GM21423 (cell line): ENCODE measurements around the gene MPND.
"Not testable (repeated sequence)": the region's sequence is repeated elsewhere in the genome, so short reads cannot be mapped to it uniquely, and the experiment has no call there.

Experiments
- ATAC-seq: cut with Tn5 transposase; IDR thresholded peaks from one replicate; pipeline ENCODE4 v1.9.1; 2021; ENCODE audit warnings: mild to moderate bottlenecking, moderate library complexity; ENCODE audit not compliant: unreplicated experiment

MPND gene

DNA sequence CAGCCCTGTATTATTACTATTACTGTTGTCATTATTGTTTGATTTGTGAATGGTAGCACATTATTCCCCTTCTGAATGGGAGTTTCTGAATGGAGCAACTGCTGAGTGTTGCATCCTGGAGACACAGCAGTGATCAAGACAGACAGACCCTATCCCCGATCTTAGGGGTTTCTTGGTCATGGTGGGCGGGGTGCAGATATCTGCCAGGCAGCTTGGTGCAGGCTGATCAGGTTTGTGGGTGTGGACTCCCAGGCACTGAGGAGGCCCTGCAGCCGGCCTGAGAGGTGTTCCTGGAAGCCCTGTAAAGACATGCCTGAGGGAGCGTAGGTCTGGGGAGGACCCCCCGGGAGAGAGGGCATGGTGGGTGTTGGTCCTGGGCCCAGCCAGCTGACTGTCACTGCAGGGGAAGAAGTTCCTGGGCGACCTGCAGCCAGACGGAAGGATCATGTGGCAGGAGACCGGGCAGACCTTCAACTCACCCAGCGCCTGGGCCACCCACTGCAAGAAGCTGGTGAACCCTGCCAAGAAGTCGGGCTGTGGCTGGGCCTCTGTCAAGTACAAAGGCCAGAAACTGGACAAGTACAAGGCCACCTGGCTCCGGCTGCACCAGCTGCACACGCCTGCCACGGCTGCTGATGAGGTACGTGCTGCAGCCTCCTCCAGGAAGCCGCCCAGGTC is 2.1 kb downstream of the MPND start:
- ATAC-seq = no peak

DNA sequence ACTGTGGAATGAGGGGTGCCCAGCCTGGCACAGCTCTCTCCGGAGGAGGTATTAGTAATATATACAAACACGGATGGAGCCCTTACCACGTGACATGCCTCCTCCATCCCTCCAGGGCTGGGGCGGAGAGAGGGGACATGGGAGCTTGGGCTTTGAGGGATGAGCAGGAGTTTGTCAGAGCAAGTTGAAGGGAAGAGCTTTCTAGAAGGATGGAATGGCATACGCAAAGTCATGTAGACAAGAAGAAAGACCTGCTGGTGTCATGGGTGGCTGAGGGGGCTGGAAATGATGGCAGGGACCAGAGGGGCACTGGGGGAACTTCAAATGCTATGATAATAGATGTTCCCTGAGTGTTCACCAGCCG is 2.6 kb downstream of the MPND start:
- ATAC-seq = no peak

DNA sequence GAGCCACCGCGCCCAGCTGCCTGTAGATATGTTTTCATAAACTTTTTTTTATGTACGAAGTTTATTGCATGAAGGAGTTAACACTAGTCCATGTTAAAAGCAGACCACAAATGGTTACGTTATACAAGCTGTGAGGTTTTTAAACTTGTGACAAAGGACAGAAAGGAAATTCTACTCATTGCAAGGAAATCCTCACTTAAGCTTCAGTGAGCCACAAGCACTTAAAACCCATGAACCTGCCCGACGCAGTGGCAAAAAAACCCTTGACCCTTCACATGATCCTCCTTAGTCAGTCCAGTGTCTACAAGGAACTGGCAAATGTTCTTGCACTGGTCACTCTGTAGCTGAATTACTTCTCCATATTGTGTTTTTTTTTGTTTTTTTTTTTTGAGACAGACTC is 4.2 kb downstream of the MPND start:
- no peak for ATAC-seq

DNA sequence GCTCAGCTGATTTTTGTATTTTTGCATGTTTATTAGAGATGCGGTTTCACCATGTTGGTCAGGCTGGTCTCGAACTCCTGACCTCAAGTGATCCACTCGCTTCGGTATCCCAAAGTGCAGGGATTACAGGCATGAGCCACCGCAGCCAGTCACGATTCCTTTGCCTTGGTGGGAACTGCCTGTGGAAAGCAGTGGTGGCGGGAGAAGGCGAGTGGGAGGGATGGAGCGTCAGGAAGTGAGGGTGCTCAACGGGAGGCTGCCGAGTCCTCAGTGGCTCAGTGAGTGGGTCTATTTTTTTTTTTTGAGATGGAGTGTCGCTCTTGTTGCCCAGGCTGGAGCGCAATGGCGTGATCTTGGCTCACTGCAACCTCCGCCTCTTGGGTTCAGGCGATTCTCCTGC is 5.9 kb downstream of the MPND start:
- ATAC-seq = not testable (repeated sequence)

DNA sequence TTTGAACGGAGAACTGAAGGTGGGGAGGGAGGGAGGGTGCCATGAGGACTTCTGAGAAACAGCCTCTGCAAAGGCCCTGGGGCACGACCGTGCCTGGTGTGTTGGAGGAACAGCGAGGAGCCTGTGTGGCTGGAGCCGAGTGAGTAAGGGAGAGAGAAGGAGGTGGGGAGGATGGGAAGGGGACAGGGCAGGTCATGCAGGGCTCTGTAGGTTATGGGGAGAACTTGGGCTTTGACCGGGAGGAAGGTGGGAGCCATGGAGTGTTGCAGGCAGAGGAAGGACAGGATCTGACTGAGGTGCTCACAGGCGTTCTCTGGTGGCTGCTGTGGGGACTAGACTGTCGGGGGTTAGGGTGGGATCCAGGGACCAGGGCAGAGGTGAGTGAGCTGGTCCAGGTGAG is 6.7 kb downstream of the MPND start:
- ATAC-seq = no peak

DNA sequence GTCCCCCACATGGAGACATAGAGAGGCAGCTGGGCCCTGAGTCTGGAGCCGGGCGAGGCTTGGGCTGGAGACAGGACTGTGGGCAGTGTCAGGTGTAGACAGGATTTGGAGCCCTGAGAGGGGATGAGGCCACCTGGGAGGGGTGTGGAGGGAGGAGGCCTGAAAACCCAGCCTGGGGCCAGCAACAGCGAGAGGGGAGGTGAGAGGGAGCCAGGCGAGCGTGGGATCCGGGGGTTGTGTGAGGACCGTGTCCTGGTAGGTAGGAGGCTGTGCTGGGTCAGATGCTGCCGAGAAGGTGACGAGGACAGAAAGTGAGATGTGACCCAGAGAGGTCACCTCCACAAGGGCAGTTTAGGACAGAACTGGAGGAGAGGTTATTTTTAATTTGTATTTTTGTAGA is 7.4 kb downstream of the MPND start:
- no peak for ATAC-seq

DNA sequence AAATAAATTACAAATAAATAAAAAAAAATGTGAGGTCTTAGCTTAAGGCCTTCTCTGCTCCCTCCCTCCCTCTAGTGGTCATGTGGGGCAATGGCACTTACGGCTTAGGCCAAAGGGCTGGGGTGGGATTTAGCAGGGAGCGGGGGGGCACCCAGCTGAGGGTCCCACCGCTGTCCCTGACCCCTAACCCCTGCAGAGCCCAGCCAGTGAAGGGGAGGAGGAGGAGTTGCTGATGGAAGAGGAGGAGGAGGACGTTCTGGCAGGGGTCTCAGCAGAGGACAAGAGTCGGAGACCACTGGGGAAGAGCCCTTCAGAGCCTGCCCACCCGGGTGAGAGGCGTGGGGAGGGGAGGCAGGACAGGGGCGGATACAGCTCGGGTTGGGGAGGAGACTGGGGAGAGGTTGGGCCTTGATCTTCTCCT is 9.3 kb downstream of the MPND start:
- no peak for ATAC-seq

DNA sequence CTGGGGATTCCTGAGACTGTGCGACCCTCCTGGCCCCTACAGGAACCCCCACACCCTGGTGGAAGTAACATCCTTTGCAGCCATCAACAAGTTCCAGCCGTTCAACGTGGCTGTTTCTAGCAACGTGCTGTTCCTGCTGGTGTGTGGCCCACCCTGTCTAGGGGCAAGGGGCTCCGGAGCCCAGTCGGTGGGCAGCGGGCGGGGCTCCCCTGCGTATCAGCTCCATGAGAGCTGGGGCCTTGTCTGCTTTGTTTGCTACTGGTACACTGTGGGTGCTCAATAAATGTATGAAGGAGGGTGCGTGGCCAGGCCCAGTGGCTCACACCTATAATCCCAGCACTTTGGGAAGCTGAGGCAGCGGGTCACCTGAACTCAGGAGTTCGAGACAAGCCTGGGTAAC is 10.9 kb downstream of the MPND start:
- ATAC-seq = no peak

DNA sequence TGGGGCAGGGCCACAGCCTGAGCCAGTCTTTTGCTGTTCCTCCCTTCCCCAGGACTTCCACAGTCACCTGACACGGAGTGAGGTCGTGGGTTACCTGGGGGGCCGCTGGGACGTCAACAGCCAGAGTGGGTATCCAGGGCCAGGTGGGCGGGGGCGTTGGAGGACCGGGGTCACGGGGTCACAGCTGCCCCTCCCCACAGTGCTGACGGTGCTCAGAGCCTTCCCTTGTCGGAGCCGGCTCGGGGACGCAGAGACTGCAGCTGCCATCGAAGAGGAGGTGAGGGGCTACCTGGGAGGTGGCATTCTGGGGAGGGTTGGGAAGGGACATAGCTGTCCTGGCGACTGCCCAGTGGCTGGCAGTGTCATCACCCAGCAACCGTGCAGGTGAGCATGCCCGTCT is 11.5 kb downstream of the MPND start:
- no peak for ATAC-seq

DNA sequence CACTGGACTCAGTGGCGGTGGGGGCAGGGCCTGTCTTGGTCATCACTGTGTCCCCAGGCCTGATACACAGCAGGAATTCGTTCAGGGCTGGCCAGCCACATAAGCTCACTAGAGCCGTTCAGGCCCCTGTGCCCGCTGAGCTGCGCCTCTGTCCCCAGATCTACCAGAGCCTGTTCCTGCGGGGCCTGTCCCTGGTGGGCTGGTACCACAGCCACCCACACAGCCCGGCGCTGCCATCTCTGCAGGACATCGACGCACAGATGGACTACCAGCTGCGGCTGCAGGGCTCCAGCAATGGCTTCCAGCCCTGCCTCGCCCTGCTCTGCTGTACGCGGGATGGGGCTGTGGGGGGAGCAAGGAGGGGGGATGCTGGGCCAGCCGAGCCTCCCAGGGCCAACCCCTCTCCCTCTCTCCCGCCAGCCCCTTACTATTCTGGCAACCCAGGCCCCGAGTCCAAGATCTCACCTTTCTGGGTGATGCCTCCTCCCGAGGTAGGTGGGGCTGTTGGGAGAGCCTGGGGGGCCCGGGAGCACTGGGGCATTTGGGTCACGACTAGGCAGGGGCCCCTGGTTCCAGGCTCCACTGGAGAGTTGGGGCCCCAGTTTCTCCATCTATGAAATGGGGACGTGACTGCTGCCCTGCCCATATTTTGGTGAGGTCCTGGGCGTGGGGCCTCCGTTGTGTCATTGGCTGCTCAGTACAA is 13.9 kb downstream of the MPND start:
- ATAC-seq = no peak

DNA sequence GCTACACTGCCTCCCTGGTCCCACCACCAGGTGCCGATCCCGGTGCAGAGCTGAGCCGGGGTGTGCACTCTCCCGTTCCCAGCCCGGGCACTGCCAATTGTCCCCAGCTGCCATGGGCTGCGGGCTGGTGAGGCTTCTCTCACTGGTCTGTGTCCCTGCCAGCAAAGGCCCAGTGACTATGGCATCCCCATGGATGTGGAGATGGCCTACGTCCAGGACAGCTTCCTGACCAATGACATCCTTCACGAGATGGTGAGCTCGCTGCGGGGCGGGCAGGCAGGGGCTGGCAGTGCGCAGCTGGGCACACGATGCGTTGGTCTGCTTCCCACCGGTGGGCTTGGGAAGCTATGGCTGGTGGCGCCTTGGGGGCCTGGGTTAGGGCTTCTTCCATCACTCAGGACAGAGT is 14.6 kb downstream of the MPND start:
- ATAC-seq = no peak

DNA sequence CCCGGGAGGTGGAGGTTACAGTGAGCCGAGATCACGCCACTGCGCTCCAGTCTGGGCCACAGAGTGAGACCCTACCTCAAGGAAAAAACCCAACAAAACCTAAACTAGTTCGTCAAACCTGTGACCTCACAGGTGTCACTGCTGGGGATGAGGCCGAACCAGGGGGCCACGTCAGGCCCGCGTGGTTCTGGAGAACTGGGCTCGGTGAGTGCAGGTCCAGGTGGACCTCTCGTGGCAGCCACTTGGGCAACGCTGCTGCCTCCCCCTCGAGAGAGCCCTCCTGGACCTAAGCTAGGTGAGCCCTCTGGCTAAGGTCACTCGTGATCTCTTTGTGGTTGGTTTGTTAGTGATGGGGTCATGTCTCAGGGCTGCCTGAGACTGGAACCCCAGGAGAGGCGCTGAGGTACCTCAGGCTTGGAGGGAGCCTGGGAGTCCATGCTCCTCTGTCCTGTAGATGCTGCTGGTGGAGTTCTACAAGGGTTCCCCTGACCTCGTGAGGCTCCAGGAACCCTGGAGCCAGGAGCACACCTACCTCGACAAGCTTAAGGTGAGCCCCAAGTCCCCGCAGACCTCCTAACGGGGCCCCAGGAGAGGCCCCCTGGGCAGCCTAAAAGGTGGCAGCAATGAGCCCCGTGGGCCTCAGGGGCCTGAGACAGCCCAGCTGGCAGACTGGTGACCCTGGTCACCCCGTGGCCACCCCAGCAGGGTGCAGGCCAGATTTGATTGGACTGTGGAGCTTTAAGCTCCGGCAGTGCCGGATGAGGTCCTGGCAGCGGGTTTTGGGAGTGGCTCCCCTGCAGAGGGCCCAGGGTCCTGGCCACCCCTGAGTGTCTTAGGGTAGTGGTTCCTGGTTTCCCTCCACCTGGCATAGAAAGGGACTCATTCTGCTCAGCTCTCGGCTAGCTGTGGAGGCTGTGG is 15.6 kb downstream of the MPND start:
- no peak for ATAC-seq

DNA sequence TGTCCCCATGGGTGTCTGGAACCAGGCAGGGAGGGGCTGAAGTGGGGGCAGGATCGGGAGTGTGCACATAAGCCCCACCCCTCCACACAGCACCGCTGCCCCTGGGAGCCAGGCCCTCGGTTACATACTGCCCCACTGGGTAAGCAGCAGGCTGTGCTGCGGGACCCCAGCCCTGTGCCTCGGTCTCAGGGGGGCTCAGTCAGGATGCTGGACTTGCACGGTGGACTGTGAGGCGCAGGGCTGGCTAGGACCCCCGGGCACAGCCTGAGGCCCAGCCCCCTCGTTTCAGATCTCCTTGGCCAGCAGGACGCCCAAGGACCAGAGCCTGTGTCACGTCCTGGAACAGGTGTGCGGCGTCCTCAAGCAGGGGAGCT is 16.3 kb downstream of the MPND start:
- no peak for ATAC-seq

DNA sequence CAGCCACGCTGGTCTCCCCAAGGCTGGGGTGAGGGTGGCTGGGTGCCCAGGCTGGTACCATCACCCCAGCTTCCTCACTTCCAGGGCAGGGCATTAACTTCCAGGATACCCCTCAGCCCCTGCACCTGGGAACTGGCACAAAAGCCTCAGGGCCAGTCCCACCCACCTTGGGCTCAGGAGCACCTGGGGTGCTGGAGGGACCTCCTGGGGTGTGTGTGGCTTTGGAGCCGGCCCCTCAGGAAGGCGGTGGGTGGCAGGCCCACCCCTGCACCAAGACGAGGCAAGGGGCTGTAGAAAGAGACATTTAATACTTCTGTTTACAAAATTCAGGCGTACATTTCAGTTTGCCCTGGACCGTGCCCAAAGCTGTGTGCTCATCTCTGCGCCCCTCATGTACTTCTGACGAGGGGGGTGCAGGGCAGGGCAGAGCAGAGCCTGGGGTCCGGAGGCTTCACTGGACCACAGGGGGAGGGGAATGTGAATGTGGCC is 16.8 kb downstream of the MPND start:
- ATAC-seq = no peak

DNA sequence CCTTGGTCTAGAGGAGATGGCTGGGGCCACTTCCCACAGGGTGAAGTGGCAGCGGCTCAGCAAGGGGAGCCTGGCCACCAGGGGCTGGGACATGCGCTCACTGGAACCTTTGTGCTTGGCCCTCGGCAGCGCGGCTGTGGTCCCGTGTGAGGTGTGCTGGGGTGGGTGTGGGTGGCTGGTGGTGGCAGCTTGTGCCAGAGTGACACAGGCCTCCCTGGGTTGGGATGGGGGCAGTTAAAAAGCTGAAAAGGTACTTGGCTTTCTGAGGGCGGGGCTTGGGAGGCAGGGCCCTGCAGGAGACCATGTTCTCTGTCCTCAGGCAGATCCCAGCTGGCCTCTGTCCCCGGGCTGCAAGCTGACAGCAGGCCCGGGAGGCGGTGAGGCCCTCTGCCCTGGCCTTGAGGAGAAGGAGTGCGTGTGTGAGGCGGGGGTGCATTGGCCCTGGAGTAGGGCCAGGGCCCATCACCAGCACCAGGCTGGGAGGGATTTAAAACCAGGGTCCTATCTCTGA is 17.3 kb downstream of the MPND start:
- ATAC-seq = no peak

DNA sequence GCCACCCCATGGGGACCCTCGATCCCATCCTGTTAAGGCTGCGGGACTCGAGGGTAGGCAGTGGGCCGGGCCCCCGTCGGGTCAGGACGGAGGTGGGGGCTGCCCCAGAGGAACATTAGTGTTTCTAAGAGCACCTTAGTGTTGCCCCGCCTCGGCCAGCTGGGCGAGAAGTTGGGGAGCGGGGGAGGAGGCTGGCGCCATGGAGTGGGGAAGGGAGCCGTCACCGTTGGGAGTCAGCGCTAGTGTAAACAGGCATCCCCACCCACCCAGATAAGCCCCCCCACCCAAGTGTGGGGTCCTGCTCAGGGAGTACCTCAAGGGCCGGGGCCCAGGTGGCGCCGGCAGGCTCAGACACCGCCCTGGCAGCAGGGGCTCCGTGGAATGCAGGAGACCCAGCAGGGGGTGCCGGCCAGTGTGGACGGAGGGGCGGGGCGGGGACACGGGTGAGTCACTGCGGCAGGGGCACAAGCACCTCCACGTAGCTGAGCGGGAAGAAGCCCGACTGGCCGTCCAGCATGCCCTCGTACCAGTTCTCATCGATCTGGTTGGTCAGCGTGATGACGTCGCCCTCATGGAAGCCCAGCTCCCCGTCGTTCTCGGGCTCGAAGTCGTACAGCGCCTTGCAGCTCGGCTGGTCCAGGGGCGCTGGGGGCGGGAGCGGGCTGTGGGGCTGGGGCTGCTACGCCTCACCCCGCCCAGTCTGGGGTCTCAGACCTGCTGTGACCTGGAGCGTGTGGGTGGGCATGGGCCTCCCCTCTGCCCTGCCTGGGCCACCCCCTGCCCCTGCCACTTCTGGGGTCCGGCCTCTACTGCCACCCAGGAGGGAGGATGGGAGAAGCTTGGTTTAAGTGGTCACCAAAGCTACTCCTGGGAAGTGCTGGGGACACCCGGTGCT is 18.0 kb downstream of the MPND start:
- no peak for ATAC-seq

DNA sequence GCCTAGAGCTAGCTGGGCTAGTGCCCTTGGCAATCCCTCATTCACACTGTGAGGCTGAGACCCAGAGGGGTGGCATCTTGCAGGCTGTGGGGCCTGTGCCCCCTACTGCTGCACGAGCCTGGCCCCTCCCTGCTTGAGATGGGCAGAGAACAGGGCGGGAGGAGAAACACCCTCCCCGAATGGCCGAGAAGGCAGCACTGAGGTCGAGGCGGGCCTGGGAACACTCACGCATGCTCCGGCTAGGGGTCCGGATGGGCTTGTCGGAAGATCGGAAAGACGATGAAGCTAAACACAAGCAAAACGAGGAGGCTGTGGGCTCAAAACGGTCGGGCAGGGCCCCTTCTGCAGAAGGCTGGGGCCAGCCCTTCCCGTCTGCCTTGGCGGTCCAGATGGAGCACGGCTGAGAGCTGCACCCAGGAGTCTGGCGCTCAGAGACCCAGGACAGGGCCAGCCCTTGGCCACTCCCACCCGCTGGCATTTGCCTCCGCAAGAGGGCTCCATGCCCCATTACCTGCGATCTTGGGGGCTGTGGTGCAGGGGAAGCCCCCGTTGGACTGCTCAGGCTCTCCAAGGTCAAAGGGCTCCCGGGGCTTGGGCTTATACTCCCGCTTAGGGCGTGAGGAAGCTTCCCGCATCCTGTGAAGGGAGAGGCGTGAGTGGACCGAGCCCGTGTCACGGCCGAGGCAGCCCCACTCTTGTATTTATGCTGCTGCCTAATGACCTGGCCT is 18.9 kb downstream of the MPND start:
- no peak for ATAC-seq

DNA sequence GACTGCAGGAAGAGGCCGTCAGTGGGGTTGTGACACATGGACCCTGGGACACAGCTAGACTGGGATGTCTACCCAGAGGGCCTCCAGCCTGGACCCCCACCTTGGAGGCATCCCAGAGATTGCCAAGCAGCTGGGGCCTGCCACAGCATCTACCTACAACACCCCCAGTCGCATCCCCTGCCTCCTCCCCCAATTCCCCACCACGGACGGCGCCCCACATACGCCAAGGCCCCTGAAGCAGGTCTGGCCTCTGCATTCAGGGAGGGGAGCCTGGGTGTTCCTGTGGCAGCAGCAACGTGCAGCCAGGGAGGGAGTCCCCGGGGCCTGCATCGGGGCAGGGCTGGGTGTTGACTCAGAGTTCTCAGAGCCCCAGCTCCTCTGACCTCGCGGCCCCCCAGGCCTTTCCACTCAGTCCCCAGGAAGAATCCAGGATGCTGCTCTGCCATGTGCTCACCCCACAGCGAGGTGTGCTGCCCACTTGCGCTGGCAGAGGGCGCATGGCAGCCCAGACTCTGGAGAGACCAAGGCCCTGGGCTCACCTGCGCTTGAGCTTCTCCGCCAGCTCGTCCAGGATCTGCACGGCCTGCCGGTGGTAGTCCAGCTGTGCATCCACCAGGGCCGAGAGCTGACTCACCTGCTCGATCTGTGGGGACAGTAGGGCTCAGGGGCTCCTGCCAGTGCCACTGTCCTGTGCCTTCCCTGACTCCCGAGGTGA is 19.6 kb downstream of the MPND start:
- no peak for ATAC-seq
